Measurements from ENCODE around the gene SYP.

- TF ChIP-seq CTCF (IDR thresholded peaks at IDR 0.05; ENCODE audit: poor library complexity) = no peak
- no peak for TF ChIP-seq EZH2phosphoT487 (IDR thresholded peaks at IDR 0.05; ENCODE audit: low read depth, severe bottlenecking, unreplicated experiment)
Observed at GRCh38 chrX:49139713-49140112, 60.3 kb downstream of the SYP start.

All from hepatocyte (in vitro differentiated cells).